Psoas muscle (tissue), 8 donors: ENCODE results near the gene POLE. TPM values are rescaled to one million over a fixed set of nuclear protein-coding genes. Genes with fewer than 3 reads are reported as not detected.

Experiments
- ATAC-seq, 4 donors: fragments of 200-7000 bp; cut with Tn5 transposase; one replicate each; pipeline ENCODE4 v1.9.1; 2020; ENCODE audit warnings: moderate library complexity in 3 of 4, mild to moderate bottlenecking in 2 of 4
- DNase-seq, 2 donors: peaks; one replicate each; pipeline ENCODE4 v3.0.0-alpha.2; 2020
- H3K27ac ChIP-seq: fragments of 200-600 bp; one replicate; pipeline ENCODE4 v1.8.0; 2022
- H3K27me3 ChIP-seq, 3 donors: fragments of 200-600 bp in 1 of 3; one replicate each; pipeline versions ENCODE4 v1.6.1 to v1.8.0; 2013 to 2022; ENCODE audit warnings: low read length in 2 of 3, mild to moderate bottlenecking in 2 of 3, moderate library complexity in 1 of 3; ENCODE audit not compliant: insufficient read depth in 3 of 3
- H3K36me3 ChIP-seq, 2 donors: fragments of 200-600 bp in 1 of 2; one replicate each; pipeline versions ENCODE4 v1.6.1 to v1.8.0; 2013 to 2022; ENCODE audit warnings: low read depth in 1 of 2, mild to moderate bottlenecking in 1 of 2, moderate library complexity in 1 of 2; ENCODE audit not compliant: insufficient read depth in 1 of 2
- H3K4me1 ChIP-seq: fragments of 200-600 bp; one replicate; pipeline ENCODE4 v1.8.0; 2022
- H3K4me3 ChIP-seq: fragments of 200-600 bp; one replicate; pipeline ENCODE4 v1.8.0; 2022; ENCODE audit warnings: mild to moderate bottlenecking
- H3K9me3 ChIP-seq: fragments of 200-600 bp; one replicate; pipeline ENCODE4 v1.8.0; 2022
- CTCF ChIP-seq: fragments of 200-600 bp; IDR thresholded peaks from one replicate; pipeline ENCODE4 v1.8.0; 2022; ENCODE audit warnings: antibody characterized with exemption
- WGBS, 3 donors: extraction: QIAGEN DNeasy Blood & Tissue Kit; methylation state at CpG; one replicate each; pipeline versions ENCODE4 v1.1.6 to v1.1.7; 2013; 5-methylcytosine and 5-hydroxymethylcytosine counted together
- intact Hi-C, 2 donors: fragments of 100-400 bp; cut with DNase I; formaldehyde crosslinking; loops; one replicate each; pipeline versions ENCODE4 v1.11.0 to v1.14.2; 2022
- polyA plus RNA-seq, 3 donors: library from polyadenylated mRNA; stranded (reverse); fragments of 200-250 nt; gene quantifications; one replicate each; pipeline ENCODE4 v1.2.3, GENCODE V29; 2013
- total RNA-seq, 4 donors: library from RNA; stranded (reverse); fragmentation: NEBNext Ultra II Directional in 2 of 4; extraction: Animal tissue kit (Norgen Biotek cat#: 25700) in 2 of 4; gene quantifications; one replicate each; pipeline versions ENCODE4 v1.2.1 to v1.2.4, GENCODE V29; 2021 to 2023
- donor health status: healthy with polysubstance abuse.
- donor health status: DM: no; HTN: no; CAD: no; lungs with moderate emphysema.
- donor health status: Bipolar disorder and iron deficiency.
- donor health status: healthy.
- donor health status: DM: yes; HTN: yes; CAD: no.
- donor health status: DM: no; HTN: no; CAD: no.
- donor health status: DM: no; HTN: no; CAD: no.
- donor health status: DM: yes; HTN: yes; CAD: no.

The POLE gene
- total and polyA plus RNA-seq, 7 donors = 4.2 to 15.1 (median 6.7) TPM

GRCh38 chr12:132715874-132716273 is 28.7 kb upstream of the POLE start:
- DNase-seq = peak in 1 of 2 donors; percentile 28
- Histone ChIP-seq H3K9me3 (no peaks in the 10 kb centered on the region), H3K27ac (no peak overlapping the region), H3K4me1 (peaks cover 11% of the 10 kb centered on the region), H3K36me3 (peaks cover 8 to 64% of the 10 kb centered on the region in 2 donors), H3K4me3 (no peak overlapping the region), H3K27me3 (no peaks in the 10 kb centered on the region)
- intact Hi-C loops = no loop called here
- WGBS, 3 donors = 83 to 90% (median 85%) methylated on average over 9 of the region's 9 CpGs
- ATAC-seq = no peak
- TF ChIP-seq CTCF = no peak

GRCh38 chr12:132713123-132713522 is 26.0 kb upstream of the POLE start:
- intact Hi-C loops = no loop called here
- ATAC-seq (no peak), DNase-seq (no peak)
- Histone ChIP-seq H3K36me3 (peaks cover 4 to 42% of the 10 kb centered on the region in 2 donors), H3K27me3 (no peaks in the 10 kb centered on the region), H3K4me3 (no peak overlapping the region), H3K4me1 (peaks cover 11% of the 10 kb centered on the region), H3K27ac (no peak overlapping the region), H3K9me3 (no peaks in the 10 kb centered on the region)
- WGBS, 3 donors = 70 to 75% (median 70%) methylated on average over 2 of the region's 2 CpGs
- no peak for TF ChIP-seq CTCF

- TF ChIP-seq CTCF = no peak
- Histone ChIP-seq H3K4me1 (peaks cover 11% of the 10 kb centered on the region), H3K27me3 (no peaks in the 10 kb centered on the region), H3K4me3 (peak overlapping the region; percentile 93), H3K36me3 (peaks cover 4 to 25% of the 10 kb centered on the region in 2 donors), H3K9me3 (no peaks in the 10 kb centered on the region), H3K27ac (peak overlapping the region; percentile 93)
- 8 to 10% (median 8%) methylated on average over 44 to 59 of the region's 59 CpGs for WGBS, 3 donors
- ATAC-seq (peak in 1 of 4 donors; percentile 1), DNase-seq (peak in 1 of 2 donors; percentile 32)
- intact Hi-C loops = no loop called here
Observed at GRCh38 chr12:132711080-132711843, 24.1 kb upstream of the POLE start.

- WGBS, 3 donors = 0 to 1% (median 1%) methylated on average over 60 to 94 of the region's 94 CpGs
- intact Hi-C loops = no loop called here
Observed at GRCh38 chr12:132710405-132711079, 23.4 kb upstream of the POLE start, which contains the start of gene PGAM5. PGAM5 (plus strand) TSS chr12:132710842; CDS start chr12:132710877, 35 bp downstream.

More at GRCh38 chr12:132710405-132711079, 23.4 kb upstream of the POLE start, which contains the start of gene PGAM5:
- ATAC-seq (peak; percentile 95 to 96 (median 96)), DNase-seq (peak; percentile 85 to 92)
- H3K27me3 ChIP-seq = no peaks in the 10 kb centered on the region
- peaks cover 11% of the 10 kb centered on the region for H3K4me1 ChIP-seq
- TF ChIP-seq CTCF = no peak
- H3K36me3 ChIP-seq = peaks cover 4 to 18% of the 10 kb centered on the region in 2 donors
- H3K4me3 ChIP-seq = peak within 1 kb of the TSS; percentile 93
- no peaks in the 10 kb centered on the region for H3K9me3 ChIP-seq
- peak within 1 kb of the TSS; percentile 93 for H3K27ac ChIP-seq
